ENCODE data around the gene LCN6. TPM values are rescaled to one million over a fixed set of nuclear protein-coding genes. Genes with fewer than 3 reads are reported as not detected.

The LCN6 gene
- total and polyA plus RNA-seq, 11 donors, result 0.81 to 101 (median 18.4) TPM

- Histone ChIP-seq H3K36me3 (no peaks in the 10 kb centered on the region), H3K4me1 (peaks cover 3 to 52% (median 31%) of the 10 kb centered on the region in 12 donors), H3K27ac (no peak overlapping the region), H3K27me3 (no peaks in the 10 kb centered on the region), H3K9me3 (no peaks in the 10 kb centered on the region), H3K4me3 (no peak overlapping the region)
- intact Hi-C loops (cut with DNase I), result loop anchor here in 9 of 10 donors (2.0 to 10.0 kb wide), 6 partner anchors 52 to 212 kb away; partner anchors contain the start of gene SEC16A (in 3 of the 9)
- peak in 3 of 4 donors; percentile 43 to 57 (median 50) for ATAC-seq
- 44 to 48% (median 45%) methylated on average over 17 to 32 of the region's 32 CpGs for WGBS, 4 donors
- DNase-seq, result peak in 2 of 5 donors; percentile 64 to 77
- TF ChIP-seq POLR2A (IDR thresholded peaks at IDR 0.05), result no peak
- TF ChIP-seq CTCF (IDR thresholded peaks at IDR 0.05), result peak; percentile 60 to 81 (median 73)
Observed at GRCh38 chr9:136694163-136694871, 54.0 kb downstream of the LCN6 start.

Small RNA genes within 50 kb of the gene (microRNA-seq; reads per million reads assigned to microRNA genes)
- 0 to 0.60 (median 0) reads per million in 4 donors for gene MIR6722

Other genes with a start within 250 kb of the LCN6 start
- 10 to 100 TPM; 12.1 to 47.3 (median 22.1) TPM for gene NOTCH1, start 202.5 kb downstream of the LCN6 start, total RNA-seq
- gene NOTCH1, start 202.5 kb downstream of the LCN6 start, polyA plus RNA-seq, result 10 to 100 TPM in 1 of 2 donors, 1 to 10 TPM in 1; 8.0 to 12.1 TPM
- 100 to 1,000 TPM in 2 of 9 donors, 10 to 100 TPM in 7; 56.4 to 142 (median 94.0) TPM for gene EGFL7, start 85.6 kb downstream of the LCN6 start, total RNA-seq
- gene EGFL7, start 85.6 kb downstream of the LCN6 start, polyA plus RNA-seq, result 100 to 1,000 TPM; 103 to 137 TPM
- gene AGPAT2, start 61.1 kb downstream of the LCN6 start, total RNA-seq, result 10 to 100 TPM; 52.4 to 90.7 (median 62.5) TPM
- 100 to 1,000 TPM in 1 of 2 donors, 10 to 100 TPM in 1; 88.8 to 122 TPM for gene AGPAT2, start 61.1 kb downstream of the LCN6 start, polyA plus RNA-seq
- 10 to 100 TPM; 14.4 to 46.3 (median 19.8) TPM for gene DIPK1B, start 36.0 kb downstream of the LCN6 start, total RNA-seq
- gene DIPK1B, start 36.0 kb downstream of the LCN6 start, polyA plus RNA-seq, result 10 to 100 TPM; 18.1 to 24.4 TPM
- 10 to 100 TPM in 5 of 9 donors, 1 to 10 TPM in 2, under 1 TPM in 2; 0.50 to 21.5 (median 10.1) TPM for gene LCN10, start 5.6 kb downstream of the LCN6 start, total RNA-seq
- 10 to 100 TPM; 15.7 to 40.7 TPM for gene LCN10, start 5.6 kb downstream of the LCN6 start, polyA plus RNA-seq
- not detected for gene LCN8, start 9.7 kb upstream of the LCN6 start, total RNA-seq
- not detected for gene LCN8, start 9.7 kb upstream of the LCN6 start, polyA plus RNA-seq
- gene LCN15, start 16.0 kb upstream of the LCN6 start, total RNA-seq, result 1 to 10 TPM in 3 of 9 donors, under 1 TPM in 2, not detected in 4; 0.64 to 2.8 (median 1.2) TPM
- 1 to 10 TPM in 1 of 2 donors, under 1 TPM in 1; 0.65 to 2.4 TPM for gene LCN15, start 16.0 kb upstream of the LCN6 start, polyA plus RNA-seq
- 100 to 1,000 TPM in 1 of 9 donors, 10 to 100 TPM in 8; 45.6 to 122 (median 63.3) TPM for gene TMEM141, start 42.8 kb upstream of the LCN6 start, total RNA-seq
- gene TMEM141, start 42.8 kb upstream of the LCN6 start, polyA plus RNA-seq, result 100 to 1,000 TPM in 1 of 2 donors, 10 to 100 TPM in 1; 86.1 to 116 TPM
- gene CCDC183, start 47.8 kb upstream of the LCN6 start, total RNA-seq, result 1 to 10 TPM in 7 of 9 donors, under 1 TPM in 2; 0.64 to 3.8 (median 1.4) TPM
- 1 to 10 TPM in 1 of 2 donors, under 1 TPM in 1; 0.32 to 4.7 TPM for gene CCDC183, start 47.8 kb upstream of the LCN6 start, polyA plus RNA-seq
- gene RABL6, start 59.4 kb upstream of the LCN6 start, total RNA-seq, result 10 to 100 TPM; 59.4 to 82.2 (median 71.6) TPM
- gene RABL6, start 59.4 kb upstream of the LCN6 start, polyA plus RNA-seq, result 10 to 100 TPM; 63.5 to 90.8 TPM
- gene AJM1, start 94.0 kb upstream of the LCN6 start, total RNA-seq, result 1 to 10 TPM; 2.6 to 7.0 (median 6.2) TPM
- gene AJM1, start 94.0 kb upstream of the LCN6 start, polyA plus RNA-seq, result 1 to 10 TPM; 2.8 to 5.5 TPM
- 100 to 1,000 TPM; 230 to 386 (median 266) TPM for gene PHPT1, start 100.9 kb upstream of the LCN6 start, total RNA-seq
- gene PHPT1, start 100.9 kb upstream of the LCN6 start, polyA plus RNA-seq, result 100 to 1,000 TPM; 225 to 717 TPM
- 1 to 10 TPM; 2.9 to 8.3 (median 6.1) TPM for gene MAMDC4, start 103.8 kb upstream of the LCN6 start, total RNA-seq
- 10 to 100 TPM in 1 of 2 donors, 1 to 10 TPM in 1; 4.5 to 14.9 TPM for gene MAMDC4, start 103.8 kb upstream of the LCN6 start, polyA plus RNA-seq
- gene EDF1, start 117.8 kb upstream of the LCN6 start, total RNA-seq, result 100 to 1,000 TPM; 289 to 467 (median 341) TPM
- 100 to 1,000 TPM; 454 to 605 TPM for gene EDF1, start 117.8 kb upstream of the LCN6 start, polyA plus RNA-seq
- gene TRAF2, start 138.0 kb upstream of the LCN6 start, total RNA-seq, result 10 to 100 TPM in 3 of 9 donors, 1 to 10 TPM in 6; 6.3 to 14.7 (median 9.1) TPM
- gene TRAF2, start 138.0 kb upstream of the LCN6 start, polyA plus RNA-seq, result 10 to 100 TPM; 10.6 to 28.3 TPM
- gene FBXW5, start 196.2 kb upstream of the LCN6 start, total RNA-seq, result 100 to 1,000 TPM; 110 to 388 (median 147) TPM
- gene FBXW5, start 196.2 kb upstream of the LCN6 start, polyA plus RNA-seq, result 100 to 1,000 TPM; 189 to 206 TPM
- gene C8G, start 196.7 kb upstream of the LCN6 start, total RNA-seq, result 1 to 10 TPM in 7 of 9 donors, not detected in 2; 1.2 to 3.7 (median 1.5) TPM
- 1 to 10 TPM; 1.0 to 3.1 TPM for gene C8G, start 196.7 kb upstream of the LCN6 start, polyA plus RNA-seq
- gene LCN12, start 203.7 kb upstream of the LCN6 start, total RNA-seq, result 10 to 100 TPM in 2 of 9 donors, 1 to 10 TPM in 7; 1.9 to 23.7 (median 6.4) TPM
- 1 to 10 TPM in 1 of 2 donors, under 1 TPM in 1; 0.46 to 3.9 TPM for gene LCN12, start 203.7 kb upstream of the LCN6 start, polyA plus RNA-seq
- gene PTGDS, start 229.0 kb upstream of the LCN6 start, total RNA-seq, result 1,000 to 10,000 TPM; 1,152 to 4,769 (median 3,109) TPM
- gene PTGDS, start 229.0 kb upstream of the LCN6 start, polyA plus RNA-seq, result 1,000 to 10,000 TPM; 2,982 to 5,295 TPM
- gene LCNL1, start 234.5 kb upstream of the LCN6 start, total RNA-seq, result 10 to 100 TPM in 2 of 9 donors, 1 to 10 TPM in 5, under 1 TPM in 2; 0.16 to 14.9 (median 2.7) TPM
- 1 to 10 TPM in 1 of 2 donors, under 1 TPM in 1; 0.14 to 5.8 TPM for gene LCNL1, start 234.5 kb upstream of the LCN6 start, polyA plus RNA-seq
- 10 to 100 TPM; 15.0 to 35.3 (median 19.4) TPM for gene PAXX, start 243.9 kb upstream of the LCN6 start, total RNA-seq
- gene PAXX, start 243.9 kb upstream of the LCN6 start, polyA plus RNA-seq, result 10 to 100 TPM; 31.2 to 57.3 TPM
- 10 to 100 TPM in 1 of 9 donors, 1 to 10 TPM in 8; 1.5 to 16.7 (median 5.0) TPM for gene CLIC3, start 248.0 kb upstream of the LCN6 start, total RNA-seq
- gene CLIC3, start 248.0 kb upstream of the LCN6 start, polyA plus RNA-seq, result 10 to 100 TPM in 1 of 2 donors, 1 to 10 TPM in 1; 3.9 to 11.3 TPM